ENCODE data around the gene GUCY2D. TPM values are rescaled to one million over a fixed set of nuclear protein-coding genes. Genes with fewer than 3 reads are reported as not detected.
"Not testable (repeated sequence)": the region's sequence is repeated elsewhere in the genome, so short reads cannot be mapped to it uniquely, and the experiment has no call there.

Gene GUCY2D
- total RNA-seq, 1 donor from 2014 or later: 0.69 TPM

- TF ChIP-seq CTCF (IDR thresholded peaks at IDR 0.05; ENCODE audit: unreplicated experiment): no peak
- no peak for DNase-seq (ENCODE audit: low spot score in 2 of 2, unreplicated experiment in 2 of 2)
- Mint-ChIP-seq H3K9me3 (no peaks in the 10 kb centered on the region), H3K4me3 (no peak overlapping the region), H3K27ac (no peak overlapping the region), H3K36me3 (no peaks in the 10 kb centered on the region), H3K4me1 (peaks cover 7% of the 10 kb centered on the region), H3K27me3 (ENCODE audit: low read depth) (peaks cover 71% of the 10 kb centered on the region)
Observed at GRCh38 chr17:8056976-8057625, 54.7 kb downstream of the GUCY2D start.

GRCh38 chr17:8057691-8058114, 55.3 kb downstream of the GUCY2D start:
- H3K27me3 Mint-ChIP-seq (ENCODE audit: low read depth): peaks cover 77% of the 10 kb centered on the region
- H3K9me3 Mint-ChIP-seq: no peaks in the 10 kb centered on the region
- H3K36me3 Mint-ChIP-seq: no peaks in the 10 kb centered on the region
- DNase-seq (ENCODE audit: low spot score in 2 of 2, unreplicated experiment in 2 of 2): no peak
- H3K4me1 Mint-ChIP-seq: peaks cover 13% of the 10 kb centered on the region
- H3K27ac Mint-ChIP-seq: no peak overlapping the region
- peak; percentile 66 for TF ChIP-seq CTCF (IDR thresholded peaks at IDR 0.05; ENCODE audit: unreplicated experiment)
- no peak overlapping the region for H3K4me3 Mint-ChIP-seq

- Mint-ChIP-seq H3K36me3 (no peaks in the 10 kb centered on the region), H3K9me3 (no peaks in the 10 kb centered on the region), H3K4me3 (no peak overlapping the region), H3K27ac (no peak overlapping the region), H3K27me3 (ENCODE audit: low read depth) (peaks cover 85% of the 10 kb centered on the region), H3K4me1 (peaks cover 21% of the 10 kb centered on the region)
- TF ChIP-seq CTCF (IDR thresholded peaks at IDR 0.05; ENCODE audit: unreplicated experiment): no peak
- no peak for DNase-seq (ENCODE audit: low spot score in 2 of 2, unreplicated experiment in 2 of 2)
Observed at GRCh38 chr17:8059131-8059530, 56.7 kb downstream of the GUCY2D start.

- peak; percentile 94 for TF ChIP-seq CTCF (IDR thresholded peaks at IDR 0.05; ENCODE audit: unreplicated experiment)
- H3K4me1 Mint-ChIP-seq: peaks cover 21% of the 10 kb centered on the region
- no peaks in the 10 kb centered on the region for H3K9me3 Mint-ChIP-seq
- peaks cover 92% of the 10 kb centered on the region for H3K27me3 Mint-ChIP-seq (ENCODE audit: low read depth)
- H3K4me3 Mint-ChIP-seq: no peak overlapping the region
- no peaks in the 10 kb centered on the region for H3K36me3 Mint-ChIP-seq
- peak in 1 of 2 experiments; percentile 57 for DNase-seq (ENCODE audit: low spot score in 2 of 2, unreplicated experiment in 2 of 2)
- H3K27ac Mint-ChIP-seq: no peak overlapping the region
Observed at GRCh38 chr17:8060274-8060673, 57.9 kb downstream of the GUCY2D start.

GRCh38 chr17:8061851-8062250, 59.4 kb downstream of the GUCY2D start:
- H3K4me3 Mint-ChIP-seq: peak overlapping the region; percentile 58
- H3K4me1 Mint-ChIP-seq: peaks cover 21% of the 10 kb centered on the region
- not testable (repeated sequence) for H3K36me3 Mint-ChIP-seq; DNase-seq (ENCODE audit: low spot score in 2 of 2, unreplicated experiment in 2 of 2); H3K27ac Mint-ChIP-seq; H3K9me3 Mint-ChIP-seq
- peaks cover 93% of the 10 kb centered on the region for H3K27me3 Mint-ChIP-seq (ENCODE audit: low read depth)

GRCh38 chr17:8062435-8062806, 60.0 kb downstream of the GUCY2D start:
- H3K4me3 Mint-ChIP-seq: peak overlapping the region; percentile 58
- peaks cover 94% of the 10 kb centered on the region for H3K27me3 Mint-ChIP-seq (ENCODE audit: low read depth)
- DNase-seq (ENCODE audit: low spot score in 2 of 2, unreplicated experiment in 2 of 2): no peak

More at GRCh38 chr17:8062435-8062806, 60.0 kb downstream of the GUCY2D start:
- H3K36me3 Mint-ChIP-seq: no peaks in the 10 kb centered on the region
- peak overlapping the region; percentile 4 for H3K27ac Mint-ChIP-seq
- H3K9me3 Mint-ChIP-seq: no peaks in the 10 kb centered on the region
- H3K4me1 Mint-ChIP-seq: peaks cover 21% of the 10 kb centered on the region
- no peak for TF ChIP-seq CTCF (IDR thresholded peaks at IDR 0.05; ENCODE audit: unreplicated experiment)
